GM18951 (cell line): ENCODE data around the gene SFXN5.

Experiments used
- POLR2A ChIP-seq: IDR thresholded peaks from 4 replicates; pipeline ENCODE4 v1.6.1; 2011; ENCODE audit warnings: mild to moderate bottlenecking; ENCODE audit not compliant: insufficient read length, insufficient read depth; ENCODE audit errors: extremely low read depth
- in situ Hi-C: fragments of 300-500 bp; cut with MboI; formaldehyde crosslinking; loops from one replicate; pipeline ENCODE4 v1.12.0; 2022; ENCODE audit warnings: low sequenced_read_pairs, mixed read lengths, inconsistent platforms; ENCODE audit not compliant: unreplicated experiment

Gene SFXN5

GRCh38 chr2:72892506-72893173 is 178.9 kb downstream of the SFXN5 start:
- in situ Hi-C loops = loop anchor here (10.0 kb wide), 1 partner anchor 82 kb away; no protein-coding TSS in a partner anchor
- no peak for TF ChIP-seq POLR2A
